GM12878 (cell line): Measurements from ENCODE around the gene MAP3K5. TPM values are rescaled to one million over a fixed set of nuclear protein-coding genes. Genes with fewer than 3 reads are reported as not detected.

Experiments
- CHD2 ChIP-seq: IDR thresholded peaks from 2 replicates; pipeline ENCODE4 v1.6.1; 2011; ENCODE audit warnings: low read depth, low read length, improper control_type of control experiment, borderline replicate concordance
- CTCF ChIP-seq, 3 experiments: IDR thresholded peaks in 2 of 3; conservative IDR thresholded peaks in 1 of 3; 2 replicates each; pipeline ENCODE4 v1.5.1; 2011; ENCODE audit warnings: low read depth in 3 of 3, low read length in 3 of 3, mild to moderate bottlenecking in 3 of 3, control low read depth in 2 of 3, moderate library complexity in 2 of 3, inconsistent platforms in 1 of 3, mixed read lengths in 1 of 3; ENCODE audit not compliant: control insufficient read depth in 2 of 3, insufficient read depth in 1 of 3; ENCODE audit errors: extremely low read depth in 1 of 3
- GATAD2B ChIP-seq: fragments of 450-650 bp; conservative IDR thresholded peaks from 2 replicates; pipeline ENCODE4 v1.6.1; 2017; ENCODE audit warnings: low read depth, mild to moderate bottlenecking, moderate library complexity
- IKZF1 ChIP-seq: fragments of 450-650 bp; conservative IDR thresholded peaks from 2 replicates; pipeline ENCODE4 v1.6.1; 2017; ENCODE audit warnings: antibody characterized with exemption, mild to moderate bottlenecking
- MEF2B ChIP-seq: fragments of 450-650 bp; IDR thresholded peaks from 2 replicates; pipeline ENCODE4 v1.6.1; 2018; ENCODE audit warnings: mild to moderate bottlenecking, moderate library complexity; ENCODE audit not compliant: partially characterized antibody, poor library complexity, severe bottlenecking
- NFYB ChIP-seq: IDR thresholded peaks from 2 replicates; pipeline ENCODE4 v1.6.1; 2011; ENCODE audit warnings: low read depth, mild to moderate bottlenecking, low read length, improper control_type of control experiment, moderate library complexity; ENCODE audit not compliant: insufficient read depth
- POLR2A ChIP-seq: IDR thresholded peaks from 2 replicates; pipeline ENCODE4 v1.6.1; 2011; ENCODE audit warnings: low read depth, mild to moderate bottlenecking, low read length
- RAD21 ChIP-seq: IDR thresholded peaks from 2 replicates; pipeline ENCODE4 v1.6.1; 2011; ENCODE audit warnings: mild to moderate bottlenecking, low read depth, low read length, moderate library complexity; ENCODE audit not compliant: insufficient read depth
- RUNX3 ChIP-seq: IDR thresholded peaks from 2 replicates; pipeline ENCODE4 v1.6.1; 2012; ENCODE audit warnings: low read length, inconsistent platforms
- SRF ChIP-seq, 2 experiments: IDR thresholded peaks; 2 replicates each; pipeline ENCODE4 v1.6.1; 2011; ENCODE audit warnings: low read depth in 2 of 2, low read length in 2 of 2, mild to moderate bottlenecking in 1 of 2, moderate library complexity in 1 of 2
- ZBTB11 ChIP-seq: fragments of 450-650 bp; formaldehyde crosslinking; IDR thresholded peaks from 2 replicates; pipeline ENCODE4 v1.5.0; 2022; ENCODE audit warnings: mild to moderate bottlenecking, missing genetic modification characterization
- ZNF274 ChIP-seq: IDR thresholded peaks from one replicate; pipeline ENCODE4 v1.8.0; 2011; ENCODE audit not compliant: insufficient read length, insufficient read depth
- polyA plus RNA-seq, 11 experiments: library from polyadenylated mRNA; depleted of rRNA in 4 of 11; unstranded in 6 of 11; stranded (reverse) in 5 of 11; fragments of >200 nt; fragmentation: Nextera tagmentation in 4 of 11; fragmentation: Illumina TruSeq in 1 of 11; extraction: Ambion mirVana in 4 of 11; extraction: Trizol in 1 of 11; gene quantifications; 1 replicate in 1 of 11; 2 replicates in 10 of 11; pipeline versions ENCODE4 v1.2.1 to v1.2.3, GENCODE V29; 2011 to 2016; ENCODE audit warnings: inconsistent platforms in 2 of 11, missing spikeins in 2 of 11, low read depth in 1 of 11
- total RNA-seq, 4 experiments: library from RNA; depleted of rRNA in 3 of 4; stranded (reverse); fragments of >200 nt in 3 of 4; fragmentation: Illumina TruSeq in 1 of 4; extraction: Trizol in 1 of 4; gene quantifications; 2 replicates each; pipeline versions ENCODE4 v1.2.1 to v1.2.3, GENCODE V29; 2013 to 2021
- TF ChIP-seq, protein P1 (sequence below): fragments of 450-650 bp; IDR thresholded peaks from 2 replicates; pipeline ENCODE4 v1.6.1; 2017; ENCODE audit warnings: low read depth, mild to moderate bottlenecking, moderate library complexity
- TF ChIP-seq, protein P2 (sequence below): fragments of 450-650 bp; formaldehyde crosslinking; IDR thresholded peaks from 2 replicates; pipeline ENCODE4 v1.4.0; 2020; ENCODE audit warnings: mild to moderate bottlenecking, moderate library complexity
- TF ChIP-seq, protein P3 (sequence below): fragments of 450-650 bp; IDR thresholded peaks from 2 replicates; pipeline ENCODE4 v1.6.1; 2017; ENCODE audit warnings: borderline replicate concordance

The MAP3K5 gene
- total and polyA plus RNA-seq, 10 of the 15 experiments (the other 5 are each of a cell fraction or from before 2014, with no cell fraction given), result 5.4 to 34.3 (median 26.4) TPM

GRCh38 chr6:136607932-136608772, 184.1 kb downstream of the MAP3K5 start (continued):
- peak; percentile 68 to 90 (median 90) for TF ChIP-seq CTCF (IDR thresholded peaks at IDR 0.05 in 2 of 3, conservative IDR thresholded peaks at IDR 0.05 in 1 of 3; ENCODE audit: control insufficient read depth in 2 of 3, extremely low read depth in 1 of 3, insufficient read depth in 1 of 3, low read depth in 3 of 3, low read length in 3 of 3)
- TF ChIP-seq GATAD2B, result no peak
- no peak for TF ChIP-seq ZBTB11 (CRISPR knock-in tag)
- TF ChIP-seq RAD21, result peak; percentile 72
- TF ChIP-seq POLR2A, result no peak
- TF ChIP-seq, protein P1, sequence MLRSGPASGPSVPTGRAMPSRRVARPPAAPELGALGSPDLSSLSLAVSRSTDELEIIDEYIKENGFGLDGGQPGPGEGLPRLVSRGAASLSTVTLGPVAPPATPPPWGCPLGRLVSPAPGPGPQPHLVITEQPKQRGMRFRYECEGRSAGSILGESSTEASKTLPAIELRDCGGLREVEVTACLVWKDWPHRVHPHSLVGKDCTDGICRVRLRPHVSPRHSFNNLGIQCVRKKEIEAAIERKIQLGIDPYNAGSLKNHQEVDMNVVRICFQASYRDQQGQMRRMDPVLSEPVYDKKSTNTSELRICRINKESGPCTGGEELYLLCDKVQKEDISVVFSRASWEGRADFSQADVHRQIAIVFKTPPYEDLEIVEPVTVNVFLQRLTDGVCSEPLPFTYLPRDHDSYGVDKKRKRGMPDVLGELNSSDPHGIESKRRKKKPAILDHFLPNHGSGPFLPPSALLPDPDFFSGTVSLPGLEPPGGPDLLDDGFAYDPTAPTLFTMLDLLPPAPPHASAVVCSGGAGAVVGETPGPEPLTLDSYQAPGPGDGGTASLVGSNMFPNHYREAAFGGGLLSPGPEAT, result no peak
- no peak for TF ChIP-seq IKZF1
- TF ChIP-seq, protein P2, sequence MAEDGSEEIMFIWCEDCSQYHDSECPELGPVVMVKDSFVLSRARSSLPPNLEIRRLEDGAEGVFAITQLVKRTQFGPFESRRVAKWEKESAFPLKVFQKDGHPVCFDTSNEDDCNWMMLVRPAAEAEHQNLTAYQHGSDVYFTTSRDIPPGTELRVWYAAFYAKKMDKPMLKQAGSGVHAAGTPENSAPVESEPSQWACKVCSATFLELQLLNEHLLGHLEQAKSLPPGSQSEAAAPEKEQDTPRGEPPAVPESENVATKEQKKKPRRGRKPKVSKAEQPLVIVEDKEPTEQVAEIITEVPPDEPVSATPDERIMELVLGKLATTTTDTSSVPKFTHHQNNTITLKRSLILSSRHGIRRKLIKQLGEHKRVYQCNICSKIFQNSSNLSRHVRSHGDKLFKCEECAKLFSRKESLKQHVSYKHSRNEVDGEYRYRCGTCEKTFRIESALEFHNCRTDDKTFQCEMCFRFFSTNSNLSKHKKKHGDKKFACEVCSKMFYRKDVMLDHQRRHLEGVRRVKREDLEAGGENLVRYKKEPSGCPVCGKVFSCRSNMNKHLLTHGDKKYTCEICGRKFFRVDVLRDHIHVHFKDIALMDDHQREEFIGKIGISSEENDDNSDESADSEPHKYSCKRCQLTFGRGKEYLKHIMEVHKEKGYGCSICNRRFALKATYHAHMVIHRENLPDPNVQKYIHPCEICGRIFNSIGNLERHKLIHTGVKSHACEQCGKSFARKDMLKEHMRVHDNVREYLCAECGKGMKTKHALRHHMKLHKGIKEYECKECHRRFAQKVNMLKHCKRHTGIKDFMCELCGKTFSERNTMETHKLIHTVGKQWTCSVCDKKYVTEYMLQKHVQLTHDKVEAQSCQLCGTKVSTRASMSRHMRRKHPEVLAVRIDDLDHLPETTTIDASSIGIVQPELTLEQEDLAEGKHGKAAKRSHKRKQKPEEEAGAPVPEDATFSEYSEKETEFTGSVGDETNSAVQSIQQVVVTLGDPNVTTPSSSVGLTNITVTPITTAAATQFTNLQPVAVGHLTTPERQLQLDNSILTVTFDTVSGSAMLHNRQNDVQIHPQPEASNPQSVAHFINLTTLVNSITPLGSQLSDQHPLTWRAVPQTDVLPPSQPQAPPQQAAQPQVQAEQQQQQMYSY (CRISPR knock-in tag), result no peak
- TF ChIP-seq ZNF274, result no peak
- TF ChIP-seq RUNX3, result no peak
- no peak for TF ChIP-seq NFYB
- no peak for TF ChIP-seq CHD2
- TF ChIP-seq, protein P3, sequence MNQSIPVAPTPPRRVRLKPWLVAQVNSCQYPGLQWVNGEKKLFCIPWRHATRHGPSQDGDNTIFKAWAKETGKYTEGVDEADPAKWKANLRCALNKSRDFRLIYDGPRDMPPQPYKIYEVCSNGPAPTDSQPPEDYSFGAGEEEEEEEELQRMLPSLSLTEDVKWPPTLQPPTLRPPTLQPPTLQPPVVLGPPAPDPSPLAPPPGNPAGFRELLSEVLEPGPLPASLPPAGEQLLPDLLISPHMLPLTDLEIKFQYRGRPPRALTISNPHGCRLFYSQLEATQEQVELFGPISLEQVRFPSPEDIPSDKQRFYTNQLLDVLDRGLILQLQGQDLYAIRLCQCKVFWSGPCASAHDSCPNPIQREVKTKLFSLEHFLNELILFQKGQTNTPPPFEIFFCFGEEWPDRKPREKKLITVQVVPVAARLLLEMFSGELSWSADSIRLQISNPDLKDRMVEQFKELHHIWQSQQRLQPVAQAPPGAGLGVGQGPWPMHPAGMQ, result no peak
- no peak for TF ChIP-seq MEF2B
- no peak for TF ChIP-seq SRF (IDR thresholded peaks at IDR 0.05; ENCODE audit: low read depth in 2 of 2, low read length in 2 of 2)
